Measurements from ENCODE around the gene SERPINB12.

SERPINB12 gene

GRCh38 chr18:63542069-63542468 lies at the start of gene SERPINB12:
TSS of gene SERPINB12 (plus strand) at chr18:63542369. CDS start at chr18:63556160, 13,791 bp downstream.
- no peak for DNase-seq

GRCh38 chr18:63492851-63493250 lies 49.3 kb upstream of the SERPINB12 start:
- DNase-seq: no peak

- DNase-seq: no peak
Measured at GRCh38 chr18:63495675-63496074, 46.5 kb upstream of the SERPINB12 start.

GRCh38 chr18:63505566-63506335 lies 36.4 kb upstream of the SERPINB12 start:
- DNase-seq: peak; percentile 30 to 34

- DNase-seq: no peak
Measured at GRCh38 chr18:63506336-63506646, 35.9 kb upstream of the SERPINB12 start.

- DNase-seq: no peak
Measured at GRCh38 chr18:63508596-63508995, 33.6 kb upstream of the SERPINB12 start.

- DNase-seq: peak; percentile 8 to 18
Measured at GRCh38 chr18:63511285-63511684, 30.9 kb upstream of the SERPINB12 start.

- DNase-seq: no peak
Measured at GRCh38 chr18:63514326-63514725, 27.8 kb upstream of the SERPINB12 start.

GRCh38 chr18:63514888-63515678 lies 27.1 kb upstream of the SERPINB12 start:
- no peak for DNase-seq

GRCh38 chr18:63515801-63516200 lies 26.4 kb upstream of the SERPINB12 start:
- DNase-seq: no peak

- peak; percentile 40 to 57 for DNase-seq
Measured at GRCh38 chr18:63518178-63519012, 23.8 kb upstream of the SERPINB12 start.

GRCh38 chr18:63520053-63520685 lies 22.0 kb upstream of the SERPINB12 start:
- no peak for DNase-seq

GRCh38 chr18:63523660-63524059 lies 18.5 kb upstream of the SERPINB12 start:
- DNase-seq: no peak

GRCh38 chr18:63527251-63527650 lies 14.9 kb upstream of the SERPINB12 start:
- DNase-seq: no peak

- DNase-seq: no peak
Measured at GRCh38 chr18:63528863-63529492, 13.2 kb upstream of the SERPINB12 start.

GRCh38 chr18:63532471-63532870 lies 9.7 kb upstream of the SERPINB12 start:
- no peak for DNase-seq

- no peak for DNase-seq
Measured at GRCh38 chr18:63534615-63535014, 7.6 kb upstream of the SERPINB12 start.

GRCh38 chr18:63539904-63540510 lies 2.2 kb upstream of the SERPINB12 start:
- DNase-seq: no peak

- no peak for DNase-seq
Measured at GRCh38 chr18:63544017-63544416, 1.8 kb downstream of the SERPINB12 start.

- no peak for DNase-seq
Measured at GRCh38 chr18:63545000-63545399, 2.8 kb downstream of the SERPINB12 start.

GRCh38 chr18:63550068-63550467 lies 7.9 kb downstream of the SERPINB12 start:
- no peak for DNase-seq

GRCh38 chr18:63551769-63552168 lies 9.6 kb downstream of the SERPINB12 start:
- DNase-seq: no peak

Measured in stimulated activated CD4-positive, alpha-beta T cell treated with anti-CD3 and anti-CD28 coated beads, Interleukin-2, amount 100 ng/mL, for 24 hours (primary cell).